Gastrocnemius medialis (tissue), 4 donors: ENCODE measurements around the gene LMNTD2. TPM values are rescaled to one million over a fixed set of nuclear protein-coding genes. Genes with fewer than 3 reads are reported as not detected.

ENCODE experiments used
- ATAC-seq, 2 donors: fragments of 150-250 bp; one replicate each; pipeline ENCODE4 v1.9.1; 2016
- DNase-seq, 2 donors: peaks; one replicate each; pipeline ENCODE4 v3.0.0-alpha.2; 2019
- H3K27ac ChIP-seq, 4 donors: fragments of 200-600 bp; sonication (generic); 1 replicate in 1 of 4; 2 replicates in 3 of 4; pipeline ENCODE4 v1.5.1; 2016 to 2018; ENCODE audit warnings: mild to moderate bottlenecking in 2 of 4, moderate library complexity in 1 of 4
- H3K27me3 ChIP-seq, 3 donors: fragments of 200-600 bp; sonication (generic) in 2 of 3; 1 replicate in 1 of 3; 2 replicates in 2 of 3; pipeline versions ENCODE4 v1.5.1 to v1.6.0; 2016 to 2019; ENCODE audit warnings: mild to moderate bottlenecking in 1 of 3, moderate library complexity in 1 of 3
- H3K36me3 ChIP-seq, 2 donors: fragments of 200-600 bp; sonication (generic) in 1 of 2; one replicate each; pipeline ENCODE4 v1.5.1; 2017 to 2018
- H3K4me1 ChIP-seq, 2 donors: fragments of 200-600 bp; sonication (generic) in 1 of 2; one replicate each; pipeline ENCODE4 v1.5.1; 2016 to 2017; ENCODE audit warnings: mild to moderate bottlenecking in 2 of 2
- H3K4me3 ChIP-seq, 4 donors: fragments of 200-600 bp; sonication (generic) in 3 of 4; 1 replicate in 1 of 4; 2 replicates in 3 of 4; pipeline ENCODE4 v1.5.1; 2016 to 2019; ENCODE audit warnings: mild to moderate bottlenecking in 2 of 4
- H3K9me3 ChIP-seq, 3 donors: fragments of 200-600 bp; sonication (generic) in 2 of 3; 1 replicate in 1 of 3; 2 replicates in 2 of 3; pipeline ENCODE4 v1.5.1; 2016 to 2019
- POLR2A ChIP-seq, 2 donors: fragments of 450-650 bp; IDR thresholded peaks; one replicate each; pipeline ENCODE4 v1.6.1; 2017; ENCODE audit warnings: antibody characterized with exemption in 2 of 2, mild to moderate bottlenecking in 2 of 2, moderate library complexity in 2 of 2
- in situ Hi-C, 4 donors: fragments of 200-750 bp; cut with MboI; loops; one replicate each; pipeline versions ENCODE4 v1.15.0 to v1.8.0; 2017; ENCODE audit warnings: low sequenced_read_pairs in 4 of 4
- intact Hi-C: fragments of 100-400 bp; cut with DNase I; formaldehyde crosslinking; loops from one replicate; pipeline ENCODE4 v1.15.1; 2023; ENCODE audit warnings: low total_unique reads
- total RNA-seq, 4 donors: library from RNA; depleted of rRNA; stranded (reverse); fragments of >200 nt; gene quantifications; one replicate each; pipeline versions ENCODE4 v1.1.0 to v1.2.3, GENCODE V29; 2016
- TF ChIP-seq, protein P1 (sequence below), 5 experiments: fragments of 450-650 bp in 3 of 5; fragments of 200-600 bp in 2 of 5; sonication (generic) in 2 of 5; IDR thresholded peaks in 4 of 5; conservative IDR thresholded peaks in 1 of 5; 1 replicate in 4 of 5; 2 replicates in 1 of 5; pipeline ENCODE4 v1.5.1; 2016 to 2019; ENCODE audit warnings: antibody characterized with exemption in 5 of 5, mild to moderate bottlenecking in 3 of 5, moderate library complexity in 3 of 5

LMNTD2 gene
- total RNA-seq, 4 donors from 2014 or later = 0.13 to 1.5 TPM; not detected in 2

GRCh38 chr11:536841-537621 lies 23.5 kb downstream of the LMNTD2 start, which contains the start of gene LRRC56:
Gene LRRC56, plus strand, starts transcription at chr11:537527. Its CDS starts 3,158 bp downstream, at chr11:540685.
- Histone ChIP-seq H3K27me3 (peaks cover 21 to 25% (median 25%) of the 10 kb centered on the region in 3 donors), H3K36me3 (peaks cover 0 to 17% of the 10 kb centered on the region in 2 donors), H3K4me1 (peaks cover 18 to 29% of the 10 kb centered on the region in 2 donors), H3K27ac (peak within 1 kb of the TSS in 2 of 4 donors; percentile 74 to 87), H3K4me3 (peak within 1 kb of the TSS; percentile 62 to 82 (median 76)), H3K9me3 (no peaks in the 10 kb centered on the region)
- in situ Hi-C loops (no loop called here), intact Hi-C loops (no loop called here)
- TF ChIP-seq, protein P1, sequence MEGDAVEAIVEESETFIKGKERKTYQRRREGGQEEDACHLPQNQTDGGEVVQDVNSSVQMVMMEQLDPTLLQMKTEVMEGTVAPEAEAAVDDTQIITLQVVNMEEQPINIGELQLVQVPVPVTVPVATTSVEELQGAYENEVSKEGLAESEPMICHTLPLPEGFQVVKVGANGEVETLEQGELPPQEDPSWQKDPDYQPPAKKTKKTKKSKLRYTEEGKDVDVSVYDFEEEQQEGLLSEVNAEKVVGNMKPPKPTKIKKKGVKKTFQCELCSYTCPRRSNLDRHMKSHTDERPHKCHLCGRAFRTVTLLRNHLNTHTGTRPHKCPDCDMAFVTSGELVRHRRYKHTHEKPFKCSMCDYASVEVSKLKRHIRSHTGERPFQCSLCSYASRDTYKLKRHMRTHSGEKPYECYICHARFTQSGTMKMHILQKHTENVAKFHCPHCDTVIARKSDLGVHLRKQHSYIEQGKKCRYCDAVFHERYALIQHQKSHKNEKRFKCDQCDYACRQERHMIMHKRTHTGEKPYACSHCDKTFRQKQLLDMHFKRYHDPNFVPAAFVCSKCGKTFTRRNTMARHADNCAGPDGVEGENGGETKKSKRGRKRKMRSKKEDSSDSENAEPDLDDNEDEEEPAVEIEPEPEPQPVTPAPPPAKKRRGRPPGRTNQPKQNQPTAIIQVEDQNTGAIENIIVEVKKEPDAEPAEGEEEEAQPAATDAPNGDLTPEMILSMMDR (IDR thresholded peaks at IDR 0.05 in 4 of 5, conservative IDR thresholded peaks at IDR 0.05 in 1 of 5) = no peak
- no peak for TF ChIP-seq POLR2A (IDR thresholded peaks at IDR 0.05)
- ATAC-seq (peak in 1 of 2 donors; percentile 10), DNase-seq (peak in 1 of 2 donors; percentile 63)

- in situ Hi-C loops (no loop called here), intact Hi-C loops (loop anchor here (2.0 kb wide), 4 partner anchors 17 to 41 kb away; partner anchors contain the start of genes PHRF1 and RNH1)
- TF ChIP-seq, protein P1 (IDR thresholded peaks at IDR 0.05 in 4 of 5, conservative IDR thresholded peaks at IDR 0.05 in 1 of 5) = no peak
- peak; percentile 63 to 73 for TF ChIP-seq POLR2A (IDR thresholded peaks at IDR 0.05)
- peak; percentile 84 to 88 for ATAC-seq
- Histone ChIP-seq H3K9me3 (no peaks in the 10 kb centered on the region), H3K27ac (peak within 1 kb of the TSS; percentile 80 to 92 (median 90)), H3K27me3 (peaks cover 21 to 25% (median 25%) of the 10 kb centered on the region in 3 donors), H3K4me1 (peaks cover 18 to 29% of the 10 kb centered on the region in 2 donors), H3K4me3 (peak within 1 kb of the TSS; percentile 75 to 82 (median 78)), H3K36me3 (peaks cover 0 to 21% of the 10 kb centered on the region in 2 donors)
- DNase-seq = peak; percentile 91 to 92
Observed at GRCh38 chr11:535519-536454, 24.8 kb downstream of the LMNTD2 start, which contains the start of gene HRAS. Gene HRAS, minus strand, starts transcription at chr11:535576.

- Histone ChIP-seq H3K36me3 (peaks cover 0 to 21% of the 10 kb centered on the region in 2 donors), H3K27ac (peak overlapping the region; percentile 80 to 92 (median 90)), H3K4me1 (peaks cover 18 to 29% of the 10 kb centered on the region in 2 donors), H3K9me3 (no peaks in the 10 kb centered on the region), H3K27me3 (peaks cover 21 to 25% (median 25%) of the 10 kb centered on the region in 3 donors), H3K4me3 (peak overlapping the region in 3 of 4 donors; percentile 75 to 80 (median 77))
- in situ Hi-C loops = no loop called here
- intact Hi-C loops = loop anchor here (2.0 kb wide), 4 partner anchors 16 to 42 kb away; partner anchors contain the start of genes PHRF1 and RNH1
- DNase-seq (no peak), ATAC-seq (peak; percentile 16 to 34)
- TF ChIP-seq POLR2A (IDR thresholded peaks at IDR 0.05) = no peak
- TF ChIP-seq, protein P1 (IDR thresholded peaks at IDR 0.05 in 4 of 5, conservative IDR thresholded peaks at IDR 0.05 in 1 of 5) = no peak
Observed at GRCh38 chr11:535210-535518, 25.4 kb downstream of the LMNTD2 start.

GRCh38 chr11:534396-535209 lies 25.9 kb downstream of the LMNTD2 start:
- ATAC-seq (peak; percentile 24), DNase-seq (peak in 1 of 2 donors; percentile 64)
- Histone ChIP-seq H3K36me3 (peaks cover 0 to 21% of the 10 kb centered on the region in 2 donors), H3K9me3 (no peaks in the 10 kb centered on the region), H3K4me1 (peaks cover 18 to 29% of the 10 kb centered on the region in 2 donors), H3K27ac (peak overlapping the region; percentile 80 to 92 (median 90)), H3K27me3 (peaks cover 15 to 25% (median 20%) of the 10 kb centered on the region in 3 donors), H3K4me3 (peak overlapping the region; percentile 75 to 80 (median 78))
- intact Hi-C loops = loop anchor here (2.0 kb wide), 4 partner anchors 16 to 42 kb away; partner anchors contain the start of genes PHRF1 and RNH1
- TF ChIP-seq, protein P1 (IDR thresholded peaks at IDR 0.05 in 4 of 5, conservative IDR thresholded peaks at IDR 0.05 in 1 of 5) = no peak
- peak; percentile 36 to 52 for TF ChIP-seq POLR2A (IDR thresholded peaks at IDR 0.05)
- in situ Hi-C loops = no loop called here
